G401 (cell line): ENCODE results near the gene MATN3. TPM values are rescaled to one million over a fixed set of nuclear protein-coding genes. Genes with fewer than 3 reads are reported as not detected.
A peak's percentile ranks its signal among the peaks of the same experiment; 100 is the strongest.

Experiments
- DNase-seq: peaks from one replicate; pipeline ENCODE4 v3.0.0-alpha.2; 2015; ENCODE audit warnings: low spot score
- in situ Hi-C: cut with HindIII; loops from 2 replicates; pipeline ENCODE4 v1.10.0; 2016; ENCODE audit warnings: low sequenced_read_pairs, mixed read lengths
- total RNA-seq: library from RNA; depleted of rRNA; stranded (reverse); fragments of >200 nt; shearing (Covaris generic); gene quantifications from 2 replicates; pipeline ENCODE4 v1.2.3, GENCODE V29; 2014

The MATN3 gene
- total RNA-seq, 1 experiment from 2014 or later: not detected

DNA sequence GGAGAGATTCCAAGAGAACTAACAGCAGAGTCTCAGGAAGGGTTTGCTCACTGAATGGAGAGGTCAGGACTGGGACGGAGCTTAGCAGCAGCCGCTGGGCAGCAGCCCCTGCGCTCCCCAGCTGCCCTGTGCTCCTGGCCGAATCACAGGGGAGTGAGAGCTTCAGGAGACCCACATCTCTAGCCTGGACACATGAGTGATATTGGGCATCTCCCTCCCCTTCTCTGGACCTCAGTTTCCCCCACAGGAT lies 511 bp downstream of the MATN3 start:
- in situ Hi-C loops: no loop called here
- DNase-seq: no peak

DNA sequence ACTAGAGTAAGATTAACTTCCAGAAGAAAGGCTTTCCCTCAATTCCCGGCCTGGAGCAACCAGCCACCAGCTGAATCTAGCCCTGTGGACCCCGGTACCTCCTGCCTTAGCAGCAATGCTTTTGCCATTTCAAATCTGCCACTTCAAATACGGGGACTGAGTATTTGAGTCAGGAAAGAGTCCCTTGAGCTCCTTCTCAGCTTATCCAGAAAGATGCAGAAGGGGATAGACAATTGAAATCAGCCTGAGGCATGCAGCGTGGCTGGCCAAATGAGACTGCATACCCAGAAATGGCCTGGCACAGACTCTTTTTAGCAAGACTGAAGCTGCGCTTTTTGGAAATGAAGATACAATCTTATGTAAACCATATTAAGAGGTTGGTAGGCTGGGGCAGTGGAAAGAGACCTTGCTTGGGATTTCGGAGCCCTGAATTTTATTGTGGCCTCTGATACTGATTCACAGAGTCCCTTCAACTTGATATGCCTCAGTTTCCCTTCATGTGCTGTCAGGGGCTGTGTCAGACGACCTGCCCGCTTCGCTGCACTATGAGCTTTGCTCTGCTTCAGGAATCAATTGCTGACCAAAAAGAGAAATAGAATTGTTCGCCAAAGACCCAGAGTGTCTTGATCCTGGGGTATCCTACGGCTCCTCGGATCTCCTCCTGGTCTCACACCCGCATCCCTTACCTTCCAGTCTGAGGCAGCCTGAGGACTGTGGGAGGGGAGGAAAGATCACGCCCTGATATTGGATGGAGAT lies 1.0 kb downstream of the MATN3 start:
- no peak for DNase-seq
- in situ Hi-C loops: no loop called here

DNA sequence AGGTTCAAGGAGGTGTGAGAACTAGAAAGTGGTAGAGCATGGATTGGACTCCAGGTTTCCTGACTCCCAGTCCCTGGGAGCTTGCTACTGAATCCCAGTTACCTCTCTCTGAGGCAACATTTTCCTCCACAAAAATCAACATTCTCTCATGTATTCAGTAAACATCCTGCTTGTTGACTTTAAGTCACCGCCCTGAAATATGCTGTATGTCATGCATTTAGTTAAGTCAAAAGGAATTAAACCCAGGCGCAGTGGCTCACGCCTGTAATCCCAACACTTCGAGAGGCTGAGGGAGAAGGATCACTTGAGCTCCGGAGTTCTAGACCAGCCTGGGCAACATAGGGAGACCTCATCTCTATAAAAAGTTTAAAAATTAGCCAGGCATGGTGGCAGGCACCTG lies 3.8 kb downstream of the MATN3 start:
- in situ Hi-C loops: no loop called here

DNA sequence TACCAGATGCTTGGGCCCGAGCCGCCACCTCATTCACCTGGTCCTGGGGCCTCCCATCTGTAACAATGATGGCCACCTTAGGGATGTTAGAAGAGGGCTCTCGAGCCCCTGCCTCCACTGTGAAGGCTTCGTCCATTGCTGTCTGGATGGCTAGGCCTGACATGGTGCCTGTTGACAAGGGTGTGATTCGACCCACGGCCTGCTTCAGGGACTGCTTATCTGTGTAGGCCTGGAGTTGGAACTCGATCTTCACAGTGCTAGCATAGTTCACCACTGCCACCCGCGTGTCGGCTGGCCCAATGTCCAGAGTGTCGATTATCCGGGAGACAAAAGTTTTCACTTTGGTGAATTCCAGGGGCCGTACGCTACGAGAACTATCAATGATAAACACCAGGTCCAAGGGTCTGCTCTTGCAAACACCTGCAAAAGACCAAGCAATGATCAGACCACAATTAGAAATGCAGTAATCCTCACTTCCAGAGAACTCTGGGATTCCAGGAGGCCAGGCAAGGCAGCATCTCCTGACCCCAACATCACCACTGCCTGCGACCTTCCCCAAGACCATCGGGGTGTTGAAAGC lies 6.5 kb downstream of the MATN3 start:
- DNase-seq: no peak
- in situ Hi-C loops: no loop called here

More for the DNA sequence above, 3.8 kb downstream of the MATN3 start:
- DNase-seq: no peak

DNA sequence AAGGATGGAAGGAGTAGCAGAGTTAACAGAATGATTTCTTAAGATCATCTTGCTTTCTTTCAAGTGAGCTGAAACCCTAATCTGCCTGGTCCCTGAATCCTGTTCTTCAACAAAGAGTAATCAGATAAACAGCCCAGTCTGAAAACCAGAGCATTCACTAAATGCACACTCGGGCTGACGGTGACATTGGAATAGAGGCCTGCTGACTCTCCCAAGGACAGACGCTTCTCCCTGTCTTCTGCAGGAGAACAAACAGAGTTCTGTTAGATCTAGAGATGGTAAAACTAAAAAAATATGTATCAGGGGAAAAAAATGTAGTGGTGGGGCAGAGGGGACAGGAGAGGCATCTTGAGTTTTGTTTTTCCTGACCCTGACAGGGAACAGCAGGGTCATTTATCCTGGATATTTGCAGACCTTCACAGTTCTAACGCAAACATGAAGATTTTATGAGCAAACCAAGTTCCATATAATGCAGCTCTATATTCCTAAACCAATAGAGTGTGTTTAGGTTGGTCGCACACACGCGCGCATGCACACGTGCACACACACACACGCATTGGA lies 7.3 kb downstream of the MATN3 start:
- no peak for DNase-seq
- in situ Hi-C loops: no loop called here

DNA sequence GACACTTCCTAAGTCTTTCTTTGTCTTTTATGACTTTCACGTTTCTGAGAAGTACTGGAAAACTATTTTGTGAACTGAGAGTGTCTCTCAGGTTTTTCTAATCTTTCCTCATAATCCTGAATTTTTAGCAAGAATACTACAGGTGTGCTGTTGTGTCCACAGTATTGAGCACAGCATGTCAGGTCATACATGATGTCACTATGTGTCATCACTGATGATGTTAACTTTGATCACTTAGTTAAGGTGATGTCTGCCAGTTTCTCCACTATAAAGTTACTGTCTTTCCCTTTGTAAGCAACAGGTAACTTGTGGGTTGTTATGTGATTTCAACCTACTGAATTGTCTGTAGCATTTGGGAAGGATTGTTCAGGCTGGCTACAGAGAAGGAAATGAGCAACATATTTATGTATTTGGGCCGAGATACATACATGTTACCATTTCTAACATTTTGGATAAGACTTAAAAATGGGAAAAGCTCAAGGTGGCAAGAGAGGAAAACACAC lies 11.1 kb downstream of the MATN3 start:
- no peak for DNase-seq
- in situ Hi-C loops: no loop called here

DNA sequence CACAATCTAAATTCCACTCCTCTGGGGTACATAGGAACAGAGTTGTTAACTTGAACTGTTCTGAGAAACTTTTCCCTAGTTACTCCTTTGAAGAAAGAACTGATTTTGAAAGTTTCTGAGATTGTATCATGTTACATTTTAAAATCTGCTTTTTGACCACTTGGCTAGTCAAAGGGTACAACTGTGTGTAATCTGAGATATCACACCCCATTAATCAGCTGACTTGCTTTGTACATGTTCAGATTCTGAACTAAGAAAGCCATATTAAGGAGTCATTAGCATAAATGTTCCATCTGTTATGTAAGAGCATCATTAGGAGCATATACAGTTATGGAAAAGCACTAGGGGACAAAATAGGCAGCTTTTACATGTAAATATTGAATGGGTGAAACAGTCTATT lies 18.7 kb downstream of the MATN3 start:
- in situ Hi-C loops: no loop called here
- DNase-seq: no peak

DNA sequence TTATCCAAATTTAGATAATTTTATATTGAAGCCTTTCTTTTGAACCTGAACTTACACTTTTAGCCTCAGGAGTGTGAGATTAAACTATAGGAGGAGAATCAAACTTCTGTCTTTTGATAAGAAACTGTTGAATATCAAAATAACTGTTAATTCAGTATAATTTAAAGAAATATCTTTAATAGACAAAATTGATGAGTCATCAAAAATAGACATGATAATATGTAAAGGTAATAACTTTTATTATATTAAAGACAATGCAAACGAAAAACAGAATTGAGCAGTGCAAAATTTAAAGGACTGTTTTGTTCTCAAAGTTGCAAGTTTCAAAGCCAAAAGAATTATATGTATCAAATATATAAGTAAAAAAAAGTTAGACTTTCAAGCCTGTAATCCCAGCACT lies 20.6 kb downstream of the MATN3 start:
- in situ Hi-C loops: no loop called here
- DNase-seq: no peak

DNA sequence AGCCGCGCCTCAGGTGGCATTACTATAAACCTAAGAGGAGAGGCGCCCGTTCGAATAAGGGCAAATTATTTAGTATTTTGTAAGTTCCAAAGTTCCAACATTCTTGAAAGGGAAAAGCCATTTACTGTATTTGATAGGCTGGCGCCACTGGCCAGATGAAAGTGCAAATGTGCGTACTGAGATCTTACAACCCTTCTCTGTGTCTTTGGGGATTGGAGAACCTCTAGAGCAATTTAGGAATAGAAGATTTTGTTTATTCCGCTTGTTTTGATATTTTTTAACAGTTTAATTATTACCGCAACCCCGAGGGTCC lies 22.1 kb downstream of the MATN3 start:
- in situ Hi-C loops: no loop called here
- no peak for DNase-seq

DNA sequence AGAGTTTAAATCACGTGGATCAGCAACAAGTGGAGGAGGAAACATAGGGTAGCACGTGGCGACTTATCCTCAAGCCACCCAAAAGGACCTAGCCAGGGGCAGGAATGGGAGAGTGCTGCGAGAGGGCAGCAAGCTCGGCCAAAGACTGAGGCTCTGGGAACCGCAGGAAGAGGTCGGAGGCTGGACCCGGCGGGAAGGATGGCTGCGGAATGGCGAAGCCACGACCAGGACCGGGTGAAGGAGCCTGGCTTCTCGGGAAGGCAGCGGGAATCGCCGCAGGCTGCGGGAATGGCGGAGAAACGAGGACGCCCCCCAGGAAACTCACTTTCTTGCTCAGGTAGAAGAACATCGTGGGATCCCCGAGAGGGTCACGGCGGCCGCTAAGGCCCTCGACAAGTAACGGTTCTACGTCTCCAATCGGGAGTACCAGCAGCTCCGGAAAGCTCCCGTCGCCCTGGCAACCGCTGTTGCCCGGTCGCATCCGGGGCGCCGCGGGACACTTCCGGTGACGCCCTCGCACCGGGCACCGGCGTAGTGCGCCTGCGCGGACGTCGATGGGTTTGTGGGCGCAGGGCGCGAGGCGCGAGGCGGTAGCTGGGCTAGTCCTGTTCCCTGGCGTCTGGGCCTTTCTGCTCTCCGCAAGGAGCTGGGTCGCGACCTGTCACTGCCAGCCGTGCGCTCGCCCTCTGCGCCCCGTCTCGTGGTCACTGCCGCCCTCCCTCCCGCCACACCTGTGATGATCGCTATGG lies 22.6 kb downstream of the MATN3 start, which contains the start of gene WDR35:
TSS of gene WDR35 (minus strand) at position 439 of the 749 bp plus-strand sequence. CDS start at position 349, 90 bp downstream.
- peak; percentile 82 for DNase-seq
- in situ Hi-C loops: no loop called here

DNA sequence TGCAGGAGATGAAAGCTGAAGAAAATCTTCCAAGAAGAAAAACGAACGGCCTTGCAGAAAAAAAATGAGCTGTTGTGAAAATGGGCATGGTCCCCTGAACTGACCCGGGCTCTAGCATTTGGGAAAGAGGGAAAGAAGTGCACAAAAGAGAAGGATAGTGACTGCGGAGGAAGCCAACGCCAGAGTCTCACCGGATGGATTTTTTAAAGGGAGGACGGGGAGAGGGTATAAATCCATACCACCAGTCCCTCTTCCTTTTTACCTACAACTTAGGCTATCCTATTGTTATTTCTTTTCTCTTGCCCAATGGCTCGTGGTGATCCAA lies 23.2 kb downstream of the MATN3 start:
- DNase-seq: no peak
- in situ Hi-C loops: no loop called here

DNA sequence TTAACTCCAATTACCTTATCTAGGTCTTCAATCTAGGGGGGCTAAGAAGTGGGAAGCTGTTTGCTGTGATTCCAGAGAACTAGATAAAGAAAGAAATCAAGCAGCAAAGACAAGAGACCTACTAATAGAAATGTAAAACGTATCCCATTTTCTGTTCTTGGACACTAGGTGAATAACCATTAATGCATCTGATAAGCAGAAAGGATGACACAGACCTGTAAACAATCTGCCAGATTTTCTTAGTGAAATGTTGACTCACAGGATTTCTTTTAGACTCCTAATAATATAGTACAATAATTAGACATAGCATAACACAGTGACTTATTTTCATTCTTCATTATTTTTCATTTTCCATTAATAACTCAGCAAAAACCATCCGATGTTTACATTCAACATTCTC lies 23.9 kb downstream of the MATN3 start:
- in situ Hi-C loops: no loop called here

DNA sequence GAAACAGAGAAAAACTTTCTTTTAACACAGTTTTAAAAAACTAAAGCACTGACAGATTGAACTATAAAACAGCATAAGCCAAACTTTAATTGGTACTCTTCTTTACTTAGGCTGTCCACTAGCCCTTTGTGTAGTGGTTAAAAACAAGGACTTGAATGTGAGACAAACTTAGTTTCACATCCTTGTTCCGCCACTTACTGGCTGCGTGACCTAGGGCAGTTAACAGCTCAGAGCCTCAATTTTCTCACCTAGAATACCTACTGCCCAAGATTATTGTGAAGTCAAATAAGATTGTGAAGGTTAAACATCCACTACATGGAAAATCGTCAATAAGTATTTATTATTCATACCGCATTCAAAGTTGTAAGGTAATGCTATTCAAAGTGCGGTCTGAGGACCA lies 24.5 kb downstream of the MATN3 start:
- DNase-seq: no peak
- in situ Hi-C loops: no loop called here

More for the DNA sequence above, 23.9 kb downstream of the MATN3 start:
- no peak for DNase-seq

DNA sequence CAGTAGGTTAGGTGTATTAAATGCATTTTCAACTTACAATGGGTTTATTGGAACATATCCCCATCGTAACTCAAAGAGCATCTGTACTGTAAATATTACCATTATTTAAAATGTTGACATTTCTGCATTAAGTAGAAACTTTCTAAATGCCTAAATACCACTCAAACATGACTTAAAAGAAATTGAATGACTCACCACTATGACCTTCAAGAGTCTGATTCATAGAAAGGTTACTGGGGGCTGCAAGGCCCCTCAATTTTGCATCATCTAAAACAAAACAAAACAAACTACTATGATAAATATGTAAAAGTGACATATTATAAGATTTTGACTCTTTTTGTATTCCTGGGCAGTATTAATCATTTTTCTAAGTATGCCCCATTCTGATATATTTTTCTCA lies 30.2 kb downstream of the MATN3 start:
- in situ Hi-C loops: no loop called here
- no peak for DNase-seq

DNA sequence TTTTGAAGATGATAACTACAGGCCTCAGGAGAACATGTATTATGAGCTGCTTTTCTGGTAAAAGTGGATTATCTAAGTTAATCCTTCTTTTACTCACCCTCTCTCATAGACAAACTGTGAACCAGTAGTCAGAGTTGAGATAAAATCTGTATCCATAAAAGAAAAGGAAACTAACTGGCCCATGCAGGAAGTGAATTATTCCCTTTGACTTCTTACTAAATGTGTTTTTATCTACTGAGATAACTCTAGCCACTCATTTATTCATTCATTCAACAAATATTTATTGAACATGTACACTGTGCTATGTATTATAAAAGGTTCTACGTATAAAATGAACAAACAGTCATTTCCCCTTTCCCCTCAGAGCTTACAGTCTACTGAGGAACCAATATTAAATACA lies 32.5 kb downstream of the MATN3 start:
- DNase-seq: no peak
- in situ Hi-C loops: no loop called here

DNA sequence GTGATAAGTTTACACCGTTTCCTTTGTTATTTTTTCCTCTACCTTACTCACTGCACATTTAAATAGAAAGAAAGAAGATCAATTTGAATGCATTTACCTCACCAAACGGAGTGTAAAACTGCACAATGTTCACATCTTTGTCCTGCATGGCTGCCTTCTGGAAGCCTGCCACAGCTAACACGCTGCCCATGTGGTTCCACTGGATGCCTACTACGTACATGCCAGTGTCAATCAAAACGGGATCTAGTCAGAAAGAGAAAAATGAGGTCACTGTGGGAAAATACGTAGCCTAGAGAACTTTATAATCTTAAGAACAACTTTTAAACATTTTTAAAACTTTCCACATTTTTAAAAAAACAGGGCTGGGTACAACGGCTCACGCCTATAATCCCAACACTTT lies 39.0 kb downstream of the MATN3 start:
- no peak for DNase-seq
- in situ Hi-C loops: no loop called here

DNA sequence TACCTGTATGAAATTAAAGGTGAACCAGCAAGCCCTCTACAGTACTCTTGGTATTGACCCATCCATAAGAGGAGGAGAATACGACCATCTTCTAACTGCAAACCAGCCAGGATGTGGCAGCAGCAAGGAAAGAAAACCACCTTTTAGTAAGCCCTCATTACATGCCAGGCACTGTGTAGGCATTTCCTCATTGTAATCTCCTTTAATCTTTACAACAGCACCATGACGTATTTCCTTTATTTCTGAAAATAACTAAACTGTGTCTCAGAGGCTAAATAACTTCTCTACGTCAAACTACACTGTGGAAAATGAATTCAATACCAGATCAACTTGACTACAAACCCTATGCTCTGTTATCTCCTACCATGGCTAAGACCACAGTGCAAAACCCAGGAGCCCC lies 40.8 kb downstream of the MATN3 start:
- in situ Hi-C loops: no loop called here
- no peak for DNase-seq

DNA sequence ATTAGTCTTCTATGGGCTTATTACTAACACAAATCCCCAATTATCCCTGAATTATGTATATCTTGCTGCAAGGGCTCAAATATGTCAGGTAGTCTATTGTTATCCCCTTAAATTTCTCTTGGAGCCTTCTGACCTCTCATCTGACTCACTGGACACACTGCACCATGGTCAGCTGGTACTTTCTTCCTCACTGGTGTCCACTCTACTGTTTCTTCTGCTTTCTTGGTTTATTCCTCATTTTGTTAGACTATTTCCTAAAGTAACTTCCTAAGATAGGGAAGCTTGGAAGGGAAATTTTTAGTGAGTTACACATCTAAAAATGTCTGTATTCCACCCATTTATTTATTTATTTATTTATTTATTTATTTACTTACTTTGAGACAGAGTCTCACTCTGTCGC lies 49.1 kb downstream of the MATN3 start:
- in situ Hi-C loops: no loop called here
- no peak for DNase-seq

DNA sequence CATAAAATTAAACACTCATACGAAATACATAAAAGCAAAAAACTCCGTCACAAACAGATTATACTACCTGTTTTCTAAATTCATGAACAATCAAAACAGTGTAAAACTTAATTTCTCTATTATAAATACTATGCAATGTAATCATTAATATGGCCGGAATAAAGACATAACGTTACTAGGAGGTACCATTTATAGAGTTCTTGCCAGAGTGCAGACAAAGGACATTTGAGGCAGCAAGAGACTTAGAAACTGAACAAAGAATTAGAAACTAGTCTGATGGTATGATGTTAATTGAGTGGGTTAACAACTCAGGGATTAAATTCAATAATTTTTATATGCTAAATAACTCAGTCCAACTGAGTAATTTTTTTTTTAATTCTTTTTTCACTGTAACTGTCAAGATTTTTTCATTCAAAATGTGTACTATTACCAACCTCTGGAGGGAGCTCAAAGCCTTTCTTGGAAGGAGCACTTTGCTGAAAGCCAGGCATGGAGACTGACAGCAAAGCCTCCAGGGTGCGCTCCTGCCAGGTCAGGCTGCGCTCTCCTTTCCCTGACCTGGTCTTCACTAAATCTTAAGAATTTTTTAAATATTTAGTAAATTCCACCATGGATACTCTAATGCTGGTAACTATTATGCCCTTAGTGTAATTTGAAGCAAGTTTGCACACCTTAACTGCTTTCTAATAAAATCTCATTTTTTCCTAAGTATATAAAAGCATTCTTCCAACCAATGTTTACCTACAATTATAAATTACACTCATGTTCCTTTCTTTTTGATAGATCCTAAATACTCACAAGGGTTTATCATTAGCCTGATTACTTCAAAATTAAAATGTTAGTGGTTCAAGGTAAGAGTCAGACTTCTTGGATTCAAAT lies 56.7 kb downstream of the MATN3 start:
- DNase-seq: peak; percentile 75
- in situ Hi-C loops: no loop called here

DNA sequence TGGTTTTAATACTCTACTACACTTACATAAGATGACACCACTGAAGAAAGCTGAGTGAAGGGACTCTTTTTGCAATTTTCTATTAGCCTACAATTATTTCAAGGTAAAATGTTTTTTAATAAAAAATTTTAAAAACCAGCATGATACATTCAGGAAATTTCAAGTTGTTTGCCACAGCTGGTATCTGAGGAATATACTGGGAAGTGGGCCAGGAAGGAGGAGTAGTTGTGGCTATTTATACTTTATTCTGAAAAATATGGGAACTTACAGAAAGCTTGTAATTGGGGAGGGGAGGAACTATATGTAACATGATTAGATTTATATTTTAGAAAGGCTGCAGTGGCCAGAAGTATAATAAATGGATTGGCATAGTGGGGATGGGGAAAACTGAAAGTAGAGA lies 63.4 kb downstream of the MATN3 start:
- in situ Hi-C loops: no loop called here
- no peak for DNase-seq
